ENCODE results near the gene ICA1. TPM values are rescaled to one million over a fixed set of nuclear protein-coding genes. Genes with fewer than 3 reads are reported as not detected.
"Not testable (repeated sequence)": the region's sequence is repeated elsewhere in the genome, so short reads cannot be mapped to it uniquely, and the experiment has no call there.

Gene ICA1
- total RNA-seq = 1 to 10 TPM in 1 of 2 experiments, under 1 TPM in 1; 0.57 to 1.0 TPM

DNA sequence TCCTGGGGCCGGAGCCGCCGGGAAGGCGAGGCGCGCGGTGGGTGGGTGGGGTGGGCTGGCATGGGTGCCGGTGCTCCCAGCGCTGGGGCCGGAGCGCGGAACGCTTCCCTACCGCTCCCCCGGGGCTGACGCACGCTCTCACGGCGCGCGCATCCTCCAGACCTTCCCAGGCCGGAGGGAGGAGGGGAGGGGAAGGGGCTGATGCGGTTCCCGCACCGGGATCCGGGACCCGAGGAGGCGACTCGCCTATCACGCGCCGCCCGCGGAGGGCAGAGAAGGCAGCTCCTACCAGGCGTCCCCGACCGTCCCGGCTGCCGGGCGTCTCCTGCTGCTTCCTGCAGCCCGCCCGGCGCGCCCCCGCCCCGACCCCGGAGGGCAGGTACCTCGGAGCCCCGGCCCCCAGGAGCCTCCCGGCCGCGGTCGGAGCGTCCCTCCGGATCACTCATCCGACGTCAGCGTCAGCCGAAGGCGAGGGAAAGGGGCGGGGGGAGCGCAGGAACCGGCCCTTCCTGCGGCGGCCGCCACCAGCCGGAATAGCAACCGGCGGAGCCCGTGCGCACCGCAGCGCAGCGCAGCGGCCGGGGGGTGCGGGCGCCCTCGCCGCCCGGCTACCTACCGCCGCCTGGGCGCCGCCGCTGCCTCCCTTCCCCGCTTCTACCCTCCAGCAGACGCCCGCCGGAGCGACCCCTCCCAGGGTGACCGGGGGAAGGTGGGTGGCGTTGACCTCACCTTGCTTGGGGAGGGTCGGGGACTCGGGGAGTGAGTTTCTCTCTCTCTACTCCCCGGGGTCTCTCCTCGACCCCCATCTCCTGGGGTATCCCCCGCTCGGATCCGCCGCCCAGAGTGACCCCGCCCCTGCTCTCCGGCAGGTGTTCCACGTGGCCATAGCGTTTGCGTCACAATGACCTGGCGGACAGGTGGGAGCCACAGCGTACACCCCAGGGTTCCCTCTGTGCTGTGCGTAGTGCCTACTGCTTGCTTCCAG, at the start of gene ICA1:
TSS of gene ICA1 (minus strand) at position 457 of the 985 bp plus-strand sequence. CDS start 26,241 bp downstream, outside the sequence.
- peaks cover 49% of the 10 kb centered on the region for H3K27me3 Mint-ChIP-seq
- H3K4me1 Mint-ChIP-seq = peaks cover 8% of the 10 kb centered on the region
- ATAC-seq (peak; percentile 76), DNase-seq (peak; percentile 61)
- H3K27ac Mint-ChIP-seq = peak within 1 kb of the TSS; percentile 44
- H3K9me3 Mint-ChIP-seq (ENCODE audit: low read depth) = no peaks in the 10 kb centered on the region
- intact Hi-C loops (cut with DNase I, micrococcal nuclease) = loop anchor here in 1 of 2 experiments (2.0 kb wide), 1 partner anchor 293 kb away; the partner anchor contains the start of gene GLCCI1
- ChIA-PET POLR2A (no interaction called here), CTCF (interaction anchor here (1.0 to 1.4 kb wide), 2 partner anchors 14 to 34 kb away, joined by 3 to 5 read pairs; no protein-coding TSS in a partner anchor)
- H3K36me3 Mint-ChIP-seq (ENCODE audit: low read depth) = no peaks in the 10 kb centered on the region
- peak within 1 kb of the TSS; percentile 67 for H3K4me3 Mint-ChIP-seq

DNA sequence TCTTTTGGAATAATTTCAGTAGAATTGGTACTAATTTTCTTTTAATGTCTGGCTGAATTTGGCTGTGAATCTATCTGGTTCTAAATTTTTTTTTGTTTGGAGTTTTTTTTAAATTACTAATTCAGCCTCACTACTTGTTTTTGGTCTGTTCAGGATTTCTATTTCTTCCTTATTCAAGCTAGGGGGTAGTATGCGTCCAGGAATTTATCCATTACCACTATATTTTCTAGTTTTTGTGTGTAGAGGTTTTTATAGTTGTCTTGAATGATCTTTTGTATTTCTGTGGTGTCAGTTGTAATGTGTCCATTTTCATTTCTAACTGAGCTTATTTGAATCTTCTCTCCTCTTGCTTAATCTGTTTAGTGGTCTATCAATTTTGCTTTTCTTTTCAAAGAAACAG, 48.9 kb upstream of the ICA1 start:
- H3K27me3 Mint-ChIP-seq = peaks cover 25% of the 10 kb centered on the region
- H3K36me3 Mint-ChIP-seq (ENCODE audit: low read depth) = no peaks in the 10 kb centered on the region
- ChIA-PET CTCF (no interaction called here), POLR2A (no interaction called here)
- no peak for DNase-seq
- no peaks in the 10 kb centered on the region for H3K4me1 Mint-ChIP-seq
- intact Hi-C loops (cut with DNase I, micrococcal nuclease) = no loop called here
- H3K9me3 Mint-ChIP-seq (ENCODE audit: low read depth) = peaks cover 7% of the 10 kb centered on the region
- H3K27ac Mint-ChIP-seq = no peak overlapping the region
- H3K4me3 Mint-ChIP-seq = no peak overlapping the region
- no peak for ATAC-seq

DNA sequence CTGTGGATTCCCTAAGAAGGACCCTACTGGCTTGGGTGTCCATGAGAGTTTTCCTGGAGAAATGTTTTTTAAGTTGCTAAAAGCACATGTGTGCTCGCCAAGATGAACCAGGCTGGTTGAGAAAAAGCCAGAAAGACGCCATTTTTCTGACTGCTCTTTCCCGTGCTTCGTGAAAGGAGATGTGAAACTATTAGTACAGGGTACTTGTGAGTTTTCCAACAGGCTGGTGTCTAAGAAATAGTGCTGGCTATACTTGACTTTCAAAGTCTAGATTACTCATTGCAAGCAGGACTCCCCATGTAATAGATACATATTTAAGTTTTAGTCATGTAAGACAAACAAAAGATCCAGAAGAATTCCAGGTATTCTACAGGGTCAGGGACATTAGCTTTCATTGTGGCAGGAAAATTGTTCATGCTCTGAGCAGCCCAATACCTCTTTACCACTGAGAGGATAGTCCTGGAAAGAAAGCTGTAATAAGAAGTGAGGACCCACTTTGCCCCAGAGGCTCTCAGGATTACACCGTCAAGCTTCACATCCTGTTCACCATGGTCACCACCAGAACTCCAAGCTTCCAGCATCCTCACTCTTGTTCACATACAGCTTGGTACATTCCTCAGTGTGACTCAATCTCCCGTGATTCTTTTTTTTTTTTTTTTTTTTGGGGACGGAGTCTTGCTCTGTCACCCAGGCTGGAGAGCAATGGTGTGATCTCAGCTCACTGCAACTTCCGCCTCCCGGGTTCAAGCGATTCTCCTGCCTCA, 43.8 kb upstream of the ICA1 start:
- Mint-ChIP-seq H3K4me3 (no peak overlapping the region), H3K27ac (no peak overlapping the region), H3K27me3 (peaks cover 2% of the 10 kb centered on the region), H3K9me3 (ENCODE audit: low read depth) (no peaks in the 10 kb centered on the region), H3K4me1 (no peaks in the 10 kb centered on the region), H3K36me3 (ENCODE audit: low read depth) (no peaks in the 10 kb centered on the region)
- ATAC-seq = no peak
- ChIA-PET POLR2A (no interaction called here), CTCF (interaction anchor here (0.8 to 1.5 kb wide), 2 partner anchors 10 to 889 kb away, joined by 3 to 4 read pairs; no protein-coding TSS in a partner anchor)
- intact Hi-C loops (cut with DNase I, micrococcal nuclease) = no loop called here
- DNase-seq = no peak

DNA sequence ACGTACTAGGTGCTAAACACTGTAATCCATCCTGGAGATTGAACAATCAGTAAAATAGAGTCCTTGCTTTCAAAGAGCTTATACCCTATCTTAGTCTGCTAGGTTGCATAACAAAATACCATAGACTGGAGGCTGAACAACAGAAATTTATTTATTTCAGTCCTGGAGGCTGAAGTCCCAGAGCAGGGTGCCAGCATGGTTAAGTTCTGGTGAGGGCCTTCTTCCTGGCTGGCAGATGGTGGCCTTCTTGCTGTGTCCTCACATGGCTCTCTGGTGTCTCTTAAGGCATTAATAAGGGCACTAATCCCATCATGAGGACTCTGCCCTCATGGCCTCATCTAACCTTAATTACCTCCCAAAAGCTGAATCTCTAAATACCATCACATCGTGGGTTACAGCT, 43.1 kb upstream of the ICA1 start:
- ChIA-PET CTCF (interaction anchor here (0.8 to 1.5 kb wide), 2 partner anchors 9 to 888 kb away, joined by 3 to 4 read pairs; no protein-coding TSS in a partner anchor), POLR2A (no interaction called here)
- Mint-ChIP-seq H3K4me3 (no peak overlapping the region), H3K9me3 (ENCODE audit: low read depth) (no peaks in the 10 kb centered on the region), H3K4me1 (no peaks in the 10 kb centered on the region), H3K27me3 (peaks cover 2% of the 10 kb centered on the region), H3K27ac (no peak overlapping the region), H3K36me3 (ENCODE audit: low read depth) (no peaks in the 10 kb centered on the region)
- intact Hi-C loops (cut with DNase I, micrococcal nuclease) = no loop called here
- no peak for ATAC-seq
- DNase-seq = no peak

DNA sequence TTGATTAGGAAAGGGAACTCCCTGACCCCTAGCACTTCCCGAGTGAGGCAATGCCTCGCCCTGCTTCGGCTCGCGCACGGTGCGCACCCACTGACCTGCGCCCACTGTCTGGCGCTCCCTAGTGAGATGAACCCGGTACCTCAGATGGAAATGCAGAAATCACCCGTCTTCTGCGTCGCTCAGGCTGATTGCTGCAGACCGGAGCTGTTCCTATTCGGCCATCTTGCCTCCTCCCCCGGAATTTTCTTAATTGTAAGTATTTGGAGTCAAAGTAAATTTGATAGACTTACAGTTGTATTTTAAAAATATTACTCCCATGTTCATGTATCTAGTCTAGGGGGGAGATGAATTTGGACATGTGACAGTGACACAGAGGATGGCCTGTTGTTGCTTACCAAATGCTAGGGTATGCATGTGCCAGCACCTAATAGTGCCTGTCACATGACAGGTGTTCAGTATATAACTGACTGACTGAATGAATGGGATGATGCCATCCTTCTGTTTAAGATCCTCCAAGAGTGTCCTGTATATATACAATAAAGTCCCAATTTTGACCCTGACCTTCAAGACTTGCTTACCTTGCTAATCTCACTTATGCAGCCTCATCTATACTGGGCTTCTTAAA, 42.0 kb upstream of the ICA1 start:
- H3K4me1 Mint-ChIP-seq = no peaks in the 10 kb centered on the region
- intact Hi-C loops (cut with DNase I, micrococcal nuclease) = no loop called here
- DNase-seq (no peak), ATAC-seq (no peak)
- H3K4me3 Mint-ChIP-seq = no peak overlapping the region
- peaks cover 2% of the 10 kb centered on the region for H3K27me3 Mint-ChIP-seq
- no peaks in the 10 kb centered on the region for H3K36me3 Mint-ChIP-seq (ENCODE audit: low read depth)
- no peaks in the 10 kb centered on the region for H3K9me3 Mint-ChIP-seq (ENCODE audit: low read depth)
- no peak overlapping the region for H3K27ac Mint-ChIP-seq
- ChIA-PET POLR2A (no interaction called here), CTCF (no interaction called here)

DNA sequence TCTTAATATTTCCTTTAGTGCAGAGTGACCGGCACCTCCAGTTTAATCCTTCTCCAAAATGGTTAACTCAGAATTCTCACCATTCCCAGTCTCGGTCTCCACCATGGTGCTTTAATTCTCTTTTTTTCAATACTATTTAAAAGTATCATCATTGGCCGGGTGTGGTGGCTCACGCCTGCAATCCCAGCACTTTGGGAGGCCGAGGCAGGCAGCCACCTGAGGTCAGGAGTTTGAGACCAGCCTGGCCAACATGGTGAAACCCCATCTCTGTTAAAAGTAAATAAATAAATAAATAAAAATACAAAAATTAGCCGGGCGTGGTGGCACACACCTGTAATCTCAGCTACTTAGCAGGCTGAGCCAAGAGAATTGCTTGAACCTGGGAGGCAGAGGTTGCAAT, 35.1 kb upstream of the ICA1 start:
- H3K27me3 Mint-ChIP-seq; DNase-seq; POLR2A ChIA-PET; ATAC-seq; H3K4me1 Mint-ChIP-seq; H3K9me3 Mint-ChIP-seq (ENCODE audit: low read depth); H3K27ac Mint-ChIP-seq; H3K4me3 Mint-ChIP-seq; H3K36me3 Mint-ChIP-seq (ENCODE audit: low read depth): not testable (repeated sequence)
- CTCF ChIA-PET = interaction anchor here (0.7 to 3.3 kb wide), 8 partner anchors 13 to 935 kb away, joined by 3 to 21 read pairs (median 5); no protein-coding TSS in a partner anchor
- intact Hi-C loops (cut with DNase I, micrococcal nuclease) = loop anchor here in 1 of 2 experiments (2.0 to 10.0 kb wide), 5 partner anchors 80 to 1332 kb away; no protein-coding TSS in a partner anchor

DNA sequence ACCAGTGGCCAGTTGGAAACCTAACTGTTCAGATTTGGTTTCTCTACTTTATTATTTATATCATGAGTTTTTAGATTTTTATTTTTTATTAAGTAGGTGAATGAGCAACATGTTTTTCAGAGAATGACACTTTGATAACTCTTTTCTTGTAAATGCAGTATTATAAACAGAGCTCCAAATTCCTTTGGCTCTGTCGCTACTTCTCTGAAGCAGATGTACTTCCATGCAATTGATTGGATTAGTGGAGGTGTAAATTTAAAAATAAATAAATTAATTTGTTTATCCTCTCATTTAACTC, 34.3 kb upstream of the ICA1 start:
- DNase-seq (no peak), ATAC-seq (no peak)
- ChIA-PET CTCF (interaction anchor here (0.6 to 3.3 kb wide), 37 partner anchors 9 to 1197 kb away, joined by 3 to 21 read pairs (median 4); partner anchors contain the start of gene ICA1), POLR2A (no interaction called here)
- intact Hi-C loops (cut with DNase I, micrococcal nuclease) = loop anchor here in 1 of 2 experiments (2.0 to 10.0 kb wide), 5 partner anchors 80 to 1332 kb away; no protein-coding TSS in a partner anchor
- H3K36me3 Mint-ChIP-seq (ENCODE audit: low read depth) = no peaks in the 10 kb centered on the region
- peaks cover 2% of the 10 kb centered on the region for H3K4me1 Mint-ChIP-seq
- H3K27me3 Mint-ChIP-seq = peaks cover 10% of the 10 kb centered on the region
- no peaks in the 10 kb centered on the region for H3K9me3 Mint-ChIP-seq (ENCODE audit: low read depth)
- no peak overlapping the region for H3K27ac Mint-ChIP-seq
- H3K4me3 Mint-ChIP-seq = no peak overlapping the region

- Mint-ChIP-seq H3K4me3 (no peak overlapping the region), H3K9me3 (ENCODE audit: low read depth) (no peaks in the 10 kb centered on the region), H3K36me3 (ENCODE audit: low read depth) (no peaks in the 10 kb centered on the region), H3K27me3 (peaks cover 10% of the 10 kb centered on the region), H3K27ac (no peak overlapping the region), H3K4me1 (peaks cover 2% of the 10 kb centered on the region)
- DNase-seq = peak; percentile 25
- intact Hi-C loops (cut with DNase I, micrococcal nuclease) = loop anchor here in 1 of 2 experiments (2.0 to 10.0 kb wide), 5 partner anchors 79 to 1331 kb away; no protein-coding TSS in a partner anchor
- POLR2A ChIA-PET = no interaction called here
- CTCF ChIA-PET = interaction anchor here (0.6 to 3.3 kb wide), 38 partner anchors 9 to 1196 kb away, joined by 3 to 21 read pairs (median 4); partner anchors contain the start of gene ICA1
- ATAC-seq = peak; percentile 80
Measured at GRCh38 chr7:8295638-8296361, 33.8 kb upstream of the ICA1 start.

GRCh38 chr7:8291397-8292141, 29.6 kb upstream of the ICA1 start:
- Mint-ChIP-seq H3K27me3 (peaks cover 10% of the 10 kb centered on the region), H3K36me3 (ENCODE audit: low read depth) (no peaks in the 10 kb centered on the region), H3K9me3 (ENCODE audit: low read depth) (no peaks in the 10 kb centered on the region), H3K4me1 (peaks cover 2% of the 10 kb centered on the region), H3K27ac (no peak overlapping the region), H3K4me3 (no peak overlapping the region)
- DNase-seq = no peak
- ChIA-PET POLR2A (no interaction called here), CTCF (interaction anchor here (0.7 kb wide), 1 partner anchor 426 kb away, joined by 3 read pairs; no protein-coding TSS in a partner anchor)
- intact Hi-C loops (cut with DNase I, micrococcal nuclease) = loop anchor here in 1 of 2 experiments (10.0 kb wide), 1 partner anchor 1327 kb away; no protein-coding TSS in a partner anchor
- no peak for ATAC-seq

All from activated CD4-positive, alpha-beta T cell treated with anti-CD3 and anti-CD28 coated beads for 36 hours (primary cell).